ENCODE results near the gene SSBP4. TPM values are rescaled to one million over a fixed set of nuclear protein-coding genes. Genes with fewer than 3 reads are reported as not detected.

SSBP4 gene
- total and polyA plus RNA-seq, 9 of the 15 experiments (the other 6 are each of a cell fraction or from before 2014, with no cell fraction given): 1.1 to 189 (median 39.0) TPM

- TF ChIP-seq ZNF639 (CRISPR knock-in tag; conservative IDR thresholded peaks at IDR 0.05 in 1 of 2, IDR thresholded peaks at IDR 0.05 in 1 of 2) (no peak), ZNF395 (CRISPR knock-in tag; IDR thresholded peaks at IDR 0.05) (no peak), NFIC (IDR thresholded peaks at IDR 0.05) (peak; percentile 50; the same call in 1 of the 2 replicates), ZNF41 (CRISPR knock-in tag; conservative IDR thresholded peaks at IDR 0.05) (no peak), GABPB1 (CRISPR knock-in tag; IDR thresholded peaks at IDR 0.05) (peak; percentile 89), HDAC6 (IDR thresholded peaks at IDR 0.05; ENCODE audit: low read depth, low read length) (no peak), TCF7L2 (IDR thresholded peaks at IDR 0.05; ENCODE audit: low read depth, low read length) (no peak), ASH1L (IDR thresholded peaks at IDR 0.05; ENCODE audit: borderline replicate concordance, low read depth, partially characterized antibody) (no peak), HCFC1 (IDR thresholded peaks at IDR 0.05; ENCODE audit: low read depth, low read length) (peak; percentile 61), TRIM28 (IDR thresholded peaks at IDR 0.05) (no peak), SP2 (IDR thresholded peaks at IDR 0.05; ENCODE audit: extremely low read depth, low read depth, low read length, poor library complexity, severe bottlenecking) (no peak), ETV1 (tag; conservative IDR thresholded peaks at IDR 0.05; ENCODE audit: low read depth) (no peak), PRMT5 (CRISPR knock-in tag; IDR thresholded peaks at IDR 0.05) (no peak), PHF20 (IDR thresholded peaks at IDR 0.05; ENCODE audit: partially characterized antibody) (no peak), ZNF253 (CRISPR knock-in tag; conservative IDR thresholded peaks at IDR 0.05) (no peak), USF2 (CRISPR knock-in tag; IDR thresholded peaks at IDR 0.05) (no peak), CEBPG (CRISPR knock-in tag; IDR thresholded peaks at IDR 0.05) (0 out of 2 replicates have a peak, but pooled peaks have one; percentile 28), CEBPG (tag; conservative IDR thresholded peaks at IDR 0.05 in 1 of 2, IDR thresholded peaks at IDR 0.05 in 1 of 2) (no peak)
- TF ChIP-seq, protein P1, sequence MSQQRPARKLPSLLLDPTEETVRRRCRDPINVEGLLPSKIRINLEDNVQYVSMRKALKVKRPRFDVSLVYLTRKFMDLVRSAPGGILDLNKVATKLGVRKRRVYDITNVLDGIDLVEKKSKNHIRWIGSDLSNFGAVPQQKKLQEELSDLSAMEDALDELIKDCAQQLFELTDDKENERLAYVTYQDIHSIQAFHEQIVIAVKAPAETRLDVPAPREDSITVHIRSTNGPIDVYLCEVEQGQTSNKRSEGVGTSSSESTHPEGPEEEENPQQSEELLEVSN (IDR thresholded peaks at IDR 0.05; ENCODE audit: borderline replicate concordance in 1 of 2, extremely low read depth in 1 of 2, insufficient read depth in 1 of 2, insufficient read length in 1 of 2, low read depth in 1 of 2, low read length in 1 of 2, poor library complexity in 1 of 2, severe bottlenecking in 1 of 2): peak; percentile 91
- TF ChIP-seq, protein P2, sequence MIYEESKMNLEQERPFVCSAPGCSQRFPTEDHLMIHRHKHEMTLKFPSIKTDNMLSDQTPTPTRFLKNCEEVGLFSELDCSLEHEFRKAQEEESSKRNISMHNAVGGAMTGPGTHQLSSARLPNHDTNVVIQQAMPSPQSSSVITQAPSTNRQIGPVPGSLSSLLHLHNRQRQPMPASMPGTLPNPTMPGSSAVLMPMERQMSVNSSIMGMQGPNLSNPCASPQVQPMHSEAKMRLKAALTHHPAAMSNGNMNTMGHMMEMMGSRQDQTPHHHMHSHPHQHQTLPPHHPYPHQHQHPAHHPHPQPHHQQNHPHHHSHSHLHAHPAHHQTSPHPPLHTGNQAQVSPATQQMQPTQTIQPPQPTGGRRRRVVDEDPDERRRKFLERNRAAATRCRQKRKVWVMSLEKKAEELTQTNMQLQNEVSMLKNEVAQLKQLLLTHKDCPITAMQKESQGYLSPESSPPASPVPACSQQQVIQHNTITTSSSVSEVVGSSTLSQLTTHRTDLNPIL (CRISPR knock-in tag; IDR thresholded peaks at IDR 0.05): no peak
Observed at GRCh38 chr19:18388100-18388959, 30.9 kb upstream of the SSBP4 start (continued).

Data from K562 (cell line).